ENCODE data around the gene QDPR.

The QDPR gene

GRCh38 chr4:17535906-17536305 lies 24.0 kb upstream of the QDPR start:
- TF ChIP-seq CTCF (IDR thresholded peaks at IDR 0.05) = no peak

- no peak for TF ChIP-seq CTCF (IDR thresholded peaks at IDR 0.05)
Observed at GRCh38 chr4:17535242-17535641, 23.4 kb upstream of the QDPR start.

GRCh38 chr4:17534705-17535104 lies 22.8 kb upstream of the QDPR start:
- no peak for TF ChIP-seq CTCF (IDR thresholded peaks at IDR 0.05)

- no peak for TF ChIP-seq CTCF (IDR thresholded peaks at IDR 0.05)
Observed at GRCh38 chr4:17531538-17532285, 19.8 kb upstream of the QDPR start.

- TF ChIP-seq CTCF (IDR thresholded peaks at IDR 0.05) = no peak
Observed at GRCh38 chr4:17528551-17529165, 16.8 kb upstream of the QDPR start.

- TF ChIP-seq CTCF (IDR thresholded peaks at IDR 0.05) = no peak
Observed at GRCh38 chr4:17526695-17527477, 15.0 kb upstream of the QDPR start.

GRCh38 chr4:17523662-17524061 lies 11.8 kb upstream of the QDPR start:
- TF ChIP-seq CTCF (IDR thresholded peaks at IDR 0.05) = no peak
